HepG2 (cell line): ENCODE measurements around the gene STX7. TPM values are rescaled to one million over a fixed set of nuclear protein-coding genes. Genes with fewer than 3 reads are reported as not detected.

Experiments
- CHD4 ChIP-seq: fragments of 200-600 bp; sonication (generic); IDR thresholded peaks from 2 replicates; pipeline ENCODE4 v1.7.0; 2017; ENCODE audit warnings: mild to moderate bottlenecking, low read length, borderline replicate concordance
- ELK4 ChIP-seq: sonication (generic); formaldehyde crosslinking; IDR thresholded peaks from 2 replicates; pipeline ENCODE4 v1.9.0; 2021; ENCODE audit warnings: missing genetic modification reagents, borderline replicate concordance
- KMT2A ChIP-seq: sonication (generic); formaldehyde crosslinking; IDR thresholded peaks from 2 replicates; pipeline ENCODE4 v1.4.0; 2020; ENCODE audit warnings: missing genetic modification reagents
- MEF2D ChIP-seq: sonication (generic); formaldehyde crosslinking; IDR thresholded peaks from 2 replicates; pipeline ENCODE4 v1.5.1; 2020; ENCODE audit warnings: mild to moderate bottlenecking, missing genetic modification reagents
- MYPOP ChIP-seq: sonication (generic); formaldehyde crosslinking; IDR thresholded peaks from 2 replicates; pipeline ENCODE4 v1.8.1; 2023; ENCODE audit warnings: mild to moderate bottlenecking, moderate library complexity, missing genetic modification reagents
- NCOA1 ChIP-seq: sonication (generic); formaldehyde crosslinking; IDR thresholded peaks from 2 replicates; pipeline ENCODE4 v1.9.0; 2021; ENCODE audit warnings: missing genetic modification reagents
- NFKBIZ ChIP-seq: IDR thresholded peaks from 2 replicates; pipeline ENCODE4 v1.6.1; 2018; ENCODE audit warnings: missing genetic modification reagents, missing compliant biosample characterization
- RAD21 ChIP-seq: fragments of 450-650 bp; formaldehyde crosslinking; IDR thresholded peaks from 2 replicates; pipeline ENCODE4 v1.5.0; 2020; ENCODE audit warnings: mild to moderate bottlenecking
- SMC3 ChIP-seq: IDR thresholded peaks from 2 replicates; pipeline ENCODE4 v1.6.1; 2011; ENCODE audit warnings: low read length, improper control_type of control experiment
- SP140L ChIP-seq: sonication (generic); formaldehyde crosslinking; IDR thresholded peaks from 2 replicates; pipeline ENCODE4 v1.4.0; 2020; ENCODE audit warnings: missing genetic modification reagents, borderline replicate concordance
- TFDP2 ChIP-seq: sonication (generic); formaldehyde crosslinking; IDR thresholded peaks from 2 replicates; pipeline ENCODE4 v1.4.0; 2020; ENCODE audit warnings: missing genetic modification reagents
- ZNF567 ChIP-seq: sonication (generic); formaldehyde crosslinking; IDR thresholded peaks from 2 replicates; pipeline ENCODE4 v1.8.1; 2023; ENCODE audit warnings: mild to moderate bottlenecking, missing genetic modification reagents, borderline replicate concordance
- ZNF709 ChIP-seq: sonication (generic); formaldehyde crosslinking; IDR thresholded peaks from 2 replicates; pipeline ENCODE4 v1.5.0; 2020; ENCODE audit warnings: mild to moderate bottlenecking, missing genetic modification reagents
- ZNF800 ChIP-seq: sonication (generic); formaldehyde crosslinking; IDR thresholded peaks from 2 replicates; pipeline ENCODE4 v1.4.0; 2020; ENCODE audit warnings: missing genetic modification reagents
- polyA plus RNA-seq, 8 experiments: library from polyadenylated mRNA; depleted of rRNA in 3 of 8; stranded (reverse) in 7 of 8; unstranded in 1 of 8; fragments of >200 nt; fragmentation: Illumina TruSeq in 4 of 8; extraction: Trizol in 4 of 8; gene quantifications; 2 replicates each; pipeline versions ENCODE4 v1.2.1 to v1.2.3, GENCODE V29; 2011 to 2016; ENCODE audit warnings: low read depth in 4 of 8, missing spikeins in 1 of 8, mixed read lengths in 1 of 8; ENCODE audit not compliant: insufficient read depth in 1 of 8
- total RNA-seq, 5 experiments: library from RNA; depleted of rRNA; stranded (reverse); fragments of >200 nt; fragmentation: Illumina TruSeq; extraction: Trizol; gene quantifications; 2 replicates each; pipeline ENCODE4 v1.2.3, GENCODE V29; 2016; ENCODE audit warnings: low read depth in 1 of 5

The STX7 gene
- total and polyA plus RNA-seq, 2 of the 13 experiments (the other 11 are each of a cell fraction or from before 2014, with no cell fraction given), result 28.0 to 34.7 TPM

GRCh38 chr6:132530293-132530974 lies 17.5 kb upstream of the STX7 start (continued):
- TF ChIP-seq ZNF800, result 0 out of 2 replicates have a peak, but pooled peaks have one; percentile 45
- no peak for TF ChIP-seq KMT2A (CRISPR knock-in tag)
- no peak for TF ChIP-seq ELK4
- TF ChIP-seq MEF2D (CRISPR knock-in tag), result no peak
- TF ChIP-seq MYPOP (CRISPR knock-in tag), result no peak
- no peak for TF ChIP-seq ZNF567 (CRISPR knock-in tag)
- no peak for TF ChIP-seq CHD4
- no peak for TF ChIP-seq NFKBIZ (CRISPR knock-in tag)
- no peak for TF ChIP-seq SP140L (CRISPR knock-in tag)
- peak; percentile 65 for TF ChIP-seq SMC3
- no peak for TF ChIP-seq NCOA1 (CRISPR knock-in tag)
- no peak for TF ChIP-seq TFDP2
- peak; percentile 68; the same call in 1 of the 2 replicates for TF ChIP-seq RAD21 (CRISPR knock-in tag)
- TF ChIP-seq ZNF709 (CRISPR knock-in tag), result no peak
